NCI-H2107 treated with DMSO at 0.1 percent for 48 hours (cell line): Measurements from ENCODE around the gene SEC24B.
"Not testable (repeated sequence)": the region's sequence is repeated elsewhere in the genome, so short reads cannot be mapped to it uniquely, and the experiment has no call there.

Experiments used
- DNase-seq: peaks from one replicate; lab custom pipeline; 2025; ENCODE audit not compliant: unreplicated experiment; lab: John Stamatoyannopoulos, UW

The SEC24B gene

GRCh38 chr4:109574931-109575804 lies 141.6 kb downstream of the SEC24B start:
- no peak for DNase-seq

GRCh38 chr4:109576462-109576861 lies 142.8 kb downstream of the SEC24B start:
- DNase-seq, result peak; percentile 28

GRCh38 chr4:109578846-109579245 lies 145.2 kb downstream of the SEC24B start:
- DNase-seq, result no peak

- DNase-seq, result not testable (repeated sequence)
Measured at GRCh38 chr4:109579997-109580396, 146.4 kb downstream of the SEC24B start.

GRCh38 chr4:109588176-109588575 lies 154.6 kb downstream of the SEC24B start:
- DNase-seq, result no peak

GRCh38 chr4:109589119-109589518 lies 155.5 kb downstream of the SEC24B start:
- no peak for DNase-seq

GRCh38 chr4:109589605-109590004 lies 156.0 kb downstream of the SEC24B start:
- DNase-seq, result no peak
